ENCODE data around the gene PTPRR. TPM values are rescaled to one million over a fixed set of nuclear protein-coding genes. Genes with fewer than 3 reads are reported as not detected.
"Not testable (repeated sequence)": the region's sequence is repeated elsewhere in the genome, so short reads cannot be mapped to it uniquely, and the experiment has no call there.

The PTPRR gene
- total RNA-seq, 1 donor from 2014 or later, result 0.45 TPM

- no peak for DNase-seq (ENCODE audit: low read depth)
Observed at GRCh38 chr12:70747445-70748260, 172.9 kb downstream of the PTPRR start.

GRCh38 chr12:70745048-70745447 lies 175.5 kb downstream of the PTPRR start:
- DNase-seq (ENCODE audit: low read depth), result no peak

- peak; percentile 68 for DNase-seq (ENCODE audit: low read depth)
Observed at GRCh38 chr12:70744178-70744577, 176.4 kb downstream of the PTPRR start.

- DNase-seq (ENCODE audit: low read depth), result no peak
Observed at GRCh38 chr12:70741256-70741655, 179.3 kb downstream of the PTPRR start.

- no peak for DNase-seq (ENCODE audit: low read depth)
Observed at GRCh38 chr12:70739756-70740155, 180.8 kb downstream of the PTPRR start.

- DNase-seq (ENCODE audit: low read depth), result no peak
Observed at GRCh38 chr12:70736351-70737133, 184.0 kb downstream of the PTPRR start.

- not testable (repeated sequence) for DNase-seq (ENCODE audit: low read depth)
Observed at GRCh38 chr12:70735197-70735596, 185.3 kb downstream of the PTPRR start.

GRCh38 chr12:70733385-70733784 lies 187.2 kb downstream of the PTPRR start:
- peak; percentile 77 for DNase-seq (ENCODE audit: low read depth)

- no peak for DNase-seq (ENCODE audit: low read depth)
Observed at GRCh38 chr12:70732287-70732686, 188.3 kb downstream of the PTPRR start.

GRCh38 chr12:70730675-70731180 lies 189.8 kb downstream of the PTPRR start:
- DNase-seq (ENCODE audit: low read depth), result no peak

- DNase-seq (ENCODE audit: low read depth), result peak; percentile 20
Observed at GRCh38 chr12:70724444-70724843, 196.1 kb downstream of the PTPRR start.

GRCh38 chr12:70722584-70723343 lies 197.8 kb downstream of the PTPRR start:
- no peak for DNase-seq (ENCODE audit: low read depth)

- no peak for DNase-seq (ENCODE audit: low read depth)
Observed at GRCh38 chr12:70721656-70722357, 198.7 kb downstream of the PTPRR start.

- no peak for DNase-seq (ENCODE audit: low read depth)
Observed at GRCh38 chr12:70721216-70721615, 199.3 kb downstream of the PTPRR start.

- DNase-seq (ENCODE audit: low read depth), result peak; percentile 23
Observed at GRCh38 chr12:70719672-70720420, 200.7 kb downstream of the PTPRR start.

GRCh38 chr12:70719071-70719470 lies 201.5 kb downstream of the PTPRR start:
- no peak for DNase-seq (ENCODE audit: low read depth)

- DNase-seq (ENCODE audit: low read depth), result no peak
Observed at GRCh38 chr12:70711831-70712230, 208.7 kb downstream of the PTPRR start.

- no peak for DNase-seq (ENCODE audit: low read depth)
Observed at GRCh38 chr12:70709022-70709421, 211.5 kb downstream of the PTPRR start.

- no peak for DNase-seq (ENCODE audit: low read depth)
Observed at GRCh38 chr12:70706611-70707010, 213.9 kb downstream of the PTPRR start.

- DNase-seq (ENCODE audit: low read depth), result no peak
Observed at GRCh38 chr12:70698345-70698744, 222.2 kb downstream of the PTPRR start.
